Activated T-helper 1 cell treated with anti-CD3 and anti-CD28 coated beads, Interleukin-12 subunit alpha, Interleukin-12 subunit beta, Interleukin-2, Interleukin-4 antibody, amounts not matched to agents 30 ng/mL and 10 ng/mL and 1 ng/mL, durations not matched to agents 14 hours and 24 hours and 36 hours (primary cell): Measurements from ENCODE around the gene FBLN1. TPM values are rescaled to one million over a fixed set of nuclear protein-coding genes. Genes with fewer than 3 reads are reported as not detected.
"Not testable (repeated sequence)": the region's sequence is repeated elsewhere in the genome, so short reads cannot be mapped to it uniquely, and the experiment has no call there.

Source experiments
- DNase-seq: peaks from one replicate; pipeline ENCODE4 v3.0.0; 2021; ENCODE audit warnings: low spot score
- H3K27ac Mint-ChIP-seq: one replicate; pipeline ENCODE4 v1.8.0; 2021; ENCODE audit warnings: mild to moderate bottlenecking, mixed read lengths
- H3K27me3 Mint-ChIP-seq: one replicate; pipeline ENCODE4 v1.8.0; 2022; ENCODE audit warnings: mild to moderate bottlenecking, moderate library complexity, mixed read lengths; ENCODE audit not compliant: insufficient read depth
- H3K36me3 Mint-ChIP-seq: one replicate; pipeline ENCODE4 v1.8.0; 2021; ENCODE audit warnings: low read depth, mixed read lengths
- H3K4me1 Mint-ChIP-seq: one replicate; pipeline ENCODE4 v1.8.0; 2021; ENCODE audit warnings: low read depth, mixed read lengths
- H3K4me3 Mint-ChIP-seq: one replicate; pipeline ENCODE4 v1.8.0; 2021; ENCODE audit warnings: mild to moderate bottlenecking, moderate library complexity, mixed read lengths
- H3K9me3 Mint-ChIP-seq: one replicate; pipeline ENCODE4 v1.8.0; 2021; ENCODE audit warnings: mixed read lengths
- intact Hi-C: fragments of 100-400 bp; cut with micrococcal nuclease; formaldehyde crosslinking; loops from one replicate; pipeline ENCODE4 v1.15.1; 2024
- total RNA-seq: library from RNA; stranded (reverse); gene quantifications from 2 replicates; pipeline ENCODE4 v1.2.3, GENCODE V29; 2022

FBLN1 gene
- total RNA-seq, 1 donor from 2014 or later, result not detected

DNA sequence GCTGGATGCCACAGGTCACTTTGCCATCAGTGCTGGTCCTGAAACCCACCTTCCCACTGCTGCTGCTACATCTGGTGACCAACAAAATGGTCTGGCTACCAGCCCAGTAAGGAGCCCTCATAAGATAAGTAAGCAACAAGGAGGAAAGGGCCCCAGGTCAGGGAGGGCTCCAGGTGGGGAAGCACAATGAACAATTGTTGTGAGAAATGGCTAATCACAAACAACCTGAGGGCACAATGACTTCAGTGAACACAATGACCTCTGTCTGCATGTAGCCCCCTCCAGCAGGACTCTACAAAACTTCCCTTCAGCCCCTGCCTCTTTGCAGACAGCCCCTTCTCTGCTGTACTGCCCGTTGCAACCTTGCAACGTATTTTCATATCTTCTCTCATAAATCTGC lies 19.4 kb upstream of the FBLN1 start:
- Mint-ChIP-seq H3K36me3 (no peaks in the 10 kb centered on the region), H3K4me1 (no peaks in the 10 kb centered on the region), H3K27me3 (peaks cover 3% of the 10 kb centered on the region), H3K4me3 (no peak overlapping the region), H3K27ac (no peak overlapping the region), H3K9me3 (no peaks in the 10 kb centered on the region)
- intact Hi-C loops, result no loop called here
- DNase-seq, result no peak

DNA sequence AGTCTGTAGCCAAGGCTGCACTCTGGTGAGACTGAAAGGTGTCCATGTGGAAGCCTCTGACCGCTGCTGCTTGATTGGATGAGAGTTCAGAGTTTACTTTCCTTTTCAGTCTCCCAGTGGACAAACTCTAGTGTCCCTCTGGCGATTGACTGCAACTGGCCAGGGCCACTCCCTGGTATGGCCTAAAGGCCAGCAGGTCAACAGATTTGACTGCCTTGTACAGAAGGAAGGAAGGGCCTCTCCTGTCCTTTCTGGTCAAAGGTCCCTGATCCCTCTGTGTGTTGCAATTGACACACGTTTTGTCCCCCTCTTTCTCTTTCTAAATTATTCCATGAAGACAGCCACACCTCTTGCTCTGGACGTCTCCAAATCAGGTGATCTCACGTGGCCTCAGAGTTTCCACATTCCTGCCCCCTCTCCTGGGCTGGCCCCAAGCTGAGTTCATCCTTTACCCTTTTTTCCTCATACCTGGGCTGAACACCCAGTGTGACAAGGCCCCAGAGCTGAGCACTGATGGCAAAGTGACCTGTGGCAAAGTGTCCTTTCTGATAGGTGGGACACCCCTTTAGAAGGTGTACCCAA lies 18.7 kb upstream of the FBLN1 start:
- Mint-ChIP-seq H3K4me1 (no peaks in the 10 kb centered on the region), H3K27ac (no peak overlapping the region), H3K27me3 (peaks cover 3% of the 10 kb centered on the region), H3K4me3 (no peak overlapping the region), H3K9me3 (peaks cover 3% of the 10 kb centered on the region), H3K36me3 (no peaks in the 10 kb centered on the region)
- intact Hi-C loops, result no loop called here
- DNase-seq, result no peak

GRCh38 chr22:45484742-45485141 lies 17.9 kb upstream of the FBLN1 start:
- Mint-ChIP-seq H3K9me3 (peaks cover 3% of the 10 kb centered on the region), H3K4me1 (no peaks in the 10 kb centered on the region), H3K4me3 (no peak overlapping the region), H3K27me3 (peaks cover 3% of the 10 kb centered on the region), H3K27ac (no peak overlapping the region), H3K36me3 (no peaks in the 10 kb centered on the region)
- intact Hi-C loops, result no loop called here
- no peak for DNase-seq

DNA sequence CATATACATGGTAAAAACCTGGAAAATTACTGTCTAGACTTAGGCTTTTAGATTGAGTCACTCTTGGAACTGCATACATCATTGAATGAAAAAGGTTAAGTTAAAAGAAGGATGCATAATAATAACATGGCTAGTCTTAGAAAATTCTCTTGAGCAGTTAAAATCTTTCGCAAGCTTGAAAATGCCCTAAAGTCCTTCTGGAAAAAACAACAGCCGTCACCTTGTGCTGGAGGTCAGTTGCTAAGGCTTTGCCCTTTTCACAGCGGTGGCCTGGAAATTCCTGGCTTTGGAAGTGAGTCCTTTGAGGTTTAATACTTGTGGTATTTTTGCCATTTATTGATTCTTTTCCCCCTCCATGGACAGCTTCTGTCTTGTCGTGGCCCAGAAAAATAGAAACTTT lies 17.4 kb upstream of the FBLN1 start:
- H3K27me3 Mint-ChIP-seq, result peaks cover 4% of the 10 kb centered on the region
- no peak overlapping the region for H3K4me3 Mint-ChIP-seq
- H3K36me3 Mint-ChIP-seq, result no peaks in the 10 kb centered on the region
- peaks cover 3% of the 10 kb centered on the region for H3K9me3 Mint-ChIP-seq
- intact Hi-C loops, result no loop called here
- no peak for DNase-seq
- H3K4me1 Mint-ChIP-seq, result no peaks in the 10 kb centered on the region
- no peak overlapping the region for H3K27ac Mint-ChIP-seq

- peaks cover 11% of the 10 kb centered on the region for H3K27me3 Mint-ChIP-seq
- intact Hi-C loops, result no loop called here
- H3K9me3 Mint-ChIP-seq, result peaks cover 3% of the 10 kb centered on the region
- no peak for DNase-seq
- H3K4me1 Mint-ChIP-seq, result no peaks in the 10 kb centered on the region
- H3K27ac Mint-ChIP-seq, result no peak overlapping the region
- H3K4me3 Mint-ChIP-seq, result no peak overlapping the region
- H3K36me3 Mint-ChIP-seq, result no peaks in the 10 kb centered on the region
Measured at GRCh38 chr22:45488764-45489370, 13.8 kb upstream of the FBLN1 start.

DNA sequence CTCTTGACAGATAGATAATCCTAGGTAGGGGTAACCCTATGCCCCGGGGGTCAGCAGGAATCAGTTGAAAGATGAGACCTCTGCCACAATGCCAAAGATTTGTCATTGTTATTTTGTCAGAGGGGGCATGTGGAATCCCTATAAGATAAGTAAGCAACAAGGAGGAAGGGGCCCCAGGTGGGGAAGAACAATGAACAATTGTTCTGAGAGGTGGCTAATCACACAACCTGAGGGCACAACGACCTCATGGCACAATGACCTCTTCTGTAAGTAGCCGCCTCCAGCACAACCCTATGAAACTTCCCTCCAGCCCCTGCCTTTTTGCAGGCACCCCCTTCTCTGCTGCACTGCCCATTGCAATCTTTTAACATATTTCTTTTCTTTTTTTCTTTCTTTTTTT lies 11.8 kb upstream of the FBLN1 start:
- Mint-ChIP-seq H3K27me3 (peaks cover 11% of the 10 kb centered on the region), H3K4me3 (no peak overlapping the region), H3K9me3 (peaks cover 3% of the 10 kb centered on the region), H3K4me1 (no peaks in the 10 kb centered on the region), H3K27ac (no peak overlapping the region), H3K36me3 (no peaks in the 10 kb centered on the region)
- intact Hi-C loops, result no loop called here
- DNase-seq, result no peak

GRCh38 chr22:45491841-45492240 lies 10.8 kb upstream of the FBLN1 start:
- Mint-ChIP-seq H3K4me1 (no peaks in the 10 kb centered on the region), H3K27me3 (peaks cover 11% of the 10 kb centered on the region), H3K9me3 (peaks cover 3% of the 10 kb centered on the region), H3K36me3 (no peaks in the 10 kb centered on the region), H3K4me3 (no peak overlapping the region), H3K27ac (no peak overlapping the region)
- DNase-seq, result no peak
- intact Hi-C loops, result no loop called here

- no peak overlapping the region for H3K4me3 Mint-ChIP-seq
- no peaks in the 10 kb centered on the region for H3K4me1 Mint-ChIP-seq
- no peaks in the 10 kb centered on the region for H3K36me3 Mint-ChIP-seq
- no peak overlapping the region for H3K27ac Mint-ChIP-seq
- intact Hi-C loops, result no loop called here
- peaks cover 11% of the 10 kb centered on the region for H3K27me3 Mint-ChIP-seq
- no peak for DNase-seq
- H3K9me3 Mint-ChIP-seq, result peaks cover 3% of the 10 kb centered on the region
Measured at GRCh38 chr22:45493286-45493771, 9.4 kb upstream of the FBLN1 start.

GRCh38 chr22:45494306-45494705 lies 8.4 kb upstream of the FBLN1 start:
- DNase-seq, H3K4me1 Mint-ChIP-seq, H3K4me3 Mint-ChIP-seq, H3K27ac Mint-ChIP-seq, intact Hi-C loops, H3K9me3 Mint-ChIP-seq, H3K36me3 Mint-ChIP-seq: not testable (repeated sequence)
- peaks cover 11% of the 10 kb centered on the region for H3K27me3 Mint-ChIP-seq

DNA sequence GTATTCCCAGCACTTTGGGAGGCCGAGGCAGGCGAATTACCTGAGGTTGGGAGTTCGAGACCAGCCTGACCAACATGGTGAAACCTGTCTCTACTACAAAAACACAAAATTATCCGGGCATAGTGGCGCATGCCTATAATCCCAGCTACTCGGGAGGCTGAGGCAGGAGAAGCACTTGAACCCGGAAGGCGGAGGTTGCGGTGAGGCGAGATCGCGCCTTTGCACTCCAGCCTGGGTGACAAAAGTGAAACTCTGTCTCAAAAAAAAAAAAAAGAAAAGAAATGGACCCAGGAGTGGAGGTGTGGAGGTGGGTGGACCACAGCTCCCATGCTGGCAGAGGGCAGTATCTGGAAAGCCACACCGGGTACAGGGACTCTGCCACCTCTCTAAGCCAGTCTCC lies 7.1 kb upstream of the FBLN1 start:
- H3K27ac Mint-ChIP-seq, H3K4me1 Mint-ChIP-seq, intact Hi-C loops, H3K36me3 Mint-ChIP-seq, H3K9me3 Mint-ChIP-seq, DNase-seq, H3K27me3 Mint-ChIP-seq, H3K4me3 Mint-ChIP-seq: not testable (repeated sequence)

DNA sequence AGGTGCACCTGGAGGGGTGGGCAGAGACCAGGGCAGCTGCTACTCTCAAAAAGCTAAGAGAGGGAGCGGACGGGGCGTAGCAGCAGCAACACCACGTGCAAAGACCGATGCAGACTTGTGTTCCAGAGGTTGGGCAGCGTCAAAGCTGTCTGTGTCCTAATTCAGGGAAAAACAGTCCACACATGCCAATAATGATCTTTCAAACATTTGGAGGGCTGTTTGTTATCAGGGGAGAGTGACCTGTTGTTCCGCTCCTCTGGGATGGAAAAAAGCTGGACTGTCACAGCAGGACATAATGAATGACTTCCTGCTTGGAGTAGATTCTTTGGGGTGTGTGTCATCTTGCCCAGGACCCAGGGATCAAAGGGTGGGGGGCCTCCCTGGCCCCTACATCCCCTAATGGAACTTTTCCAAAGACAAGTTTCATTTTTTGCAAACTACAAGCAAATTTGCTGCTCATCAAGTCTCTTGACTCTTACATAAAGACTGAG lies 6.2 kb upstream of the FBLN1 start:
- Mint-ChIP-seq H3K4me1 (no peaks in the 10 kb centered on the region), H3K27me3 (peaks cover 17% of the 10 kb centered on the region), H3K27ac (no peak overlapping the region), H3K9me3 (no peaks in the 10 kb centered on the region), H3K4me3 (no peak overlapping the region), H3K36me3 (no peaks in the 10 kb centered on the region)
- DNase-seq, result no peak
- intact Hi-C loops, result no loop called here

GRCh38 chr22:45497351-45498145 lies 5.1 kb upstream of the FBLN1 start:
- no peaks in the 10 kb centered on the region for H3K4me1 Mint-ChIP-seq
- H3K27ac Mint-ChIP-seq, result no peak overlapping the region
- no peak overlapping the region for H3K4me3 Mint-ChIP-seq
- no peaks in the 10 kb centered on the region for H3K9me3 Mint-ChIP-seq
- no peaks in the 10 kb centered on the region for H3K36me3 Mint-ChIP-seq
- intact Hi-C loops, result no loop called here
- H3K27me3 Mint-ChIP-seq, result peaks cover 16% of the 10 kb centered on the region
- no peak for DNase-seq

DNA sequence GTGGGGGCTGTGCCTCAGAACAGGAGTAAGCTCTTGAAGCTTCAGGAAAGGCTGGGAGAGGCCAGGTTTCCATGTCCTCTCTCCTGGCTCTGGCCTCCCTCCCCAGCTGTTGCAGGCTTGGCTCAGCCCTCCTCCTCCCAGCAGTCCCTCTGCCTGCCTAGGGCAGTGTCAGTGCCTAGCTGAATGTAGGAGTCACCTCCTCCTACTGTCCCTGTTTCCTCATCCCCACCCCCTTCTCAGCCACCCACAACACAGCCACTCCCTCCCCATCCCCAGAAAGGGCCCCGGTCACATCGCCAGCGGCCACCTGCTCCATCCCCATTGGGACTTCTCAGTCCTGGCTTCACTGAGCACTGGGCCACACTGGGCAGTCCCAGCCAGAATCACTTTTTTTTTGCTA lies 2.9 kb upstream of the FBLN1 start:
- Mint-ChIP-seq H3K4me1 (no peaks in the 10 kb centered on the region), H3K27ac (no peak overlapping the region), H3K36me3 (no peaks in the 10 kb centered on the region), H3K9me3 (no peaks in the 10 kb centered on the region), H3K27me3 (peaks cover 21% of the 10 kb centered on the region), H3K4me3 (no peak overlapping the region)
- intact Hi-C loops, result no loop called here
- no peak for DNase-seq
